Spleen (tissue), 11 donors: ENCODE data around the gene DKK2. TPM values are rescaled to one million over a fixed set of nuclear protein-coding genes. Genes with fewer than 3 reads are reported as not detected.

Experiments
- DNase-seq: peaks from one replicate; pipeline ENCODE4 v3.0.0-alpha.2; 2020
- H3K27ac ChIP-seq, 8 donors: fragments of 200-600 bp; sonication (generic) in 7 of 8; 1 replicate in 4 of 8; 2 replicates in 4 of 8; pipeline versions ENCODE4 v1.5.0 to v1.8.0; 2016 to 2021; ENCODE audit warnings: inconsistent platforms in 4 of 8, mild to moderate bottlenecking in 4 of 8, moderate library complexity in 1 of 8
- H3K27me3 ChIP-seq, 7 donors: fragments of 200-600 bp; sonication (generic) in 6 of 7; replicated peaks in 1 of 7; 1 replicate in 4 of 7; 2 replicates in 3 of 7; pipeline versions ENCODE4 v1.5.0 to v1.8.0; 2016 to 2021; ENCODE audit warnings: inconsistent platforms in 3 of 7, mild to moderate bottlenecking in 1 of 7
- H3K36me3 ChIP-seq, 6 donors: fragments of 200-600 bp; sonication (generic) in 5 of 6; 1 replicate in 4 of 6; 2 replicates in 2 of 6; pipeline versions ENCODE4 v1.5.0 to v1.8.0; 2016 to 2021; ENCODE audit warnings: inconsistent platforms in 2 of 6
- H3K4me1 ChIP-seq, 6 donors: fragments of 200-600 bp; sonication (generic) in 5 of 6; 1 replicate in 3 of 6; 2 replicates in 3 of 6; pipeline versions ENCODE4 v1.5.0 to v1.8.0; 2016 to 2021; ENCODE audit warnings: inconsistent platforms in 3 of 6
- H3K4me3 ChIP-seq, 8 donors: fragments of 200-600 bp; sonication (generic) in 7 of 8; 1 replicate in 4 of 8; 2 replicates in 4 of 8; pipeline versions ENCODE4 v1.5.0 to v1.8.0; 2016 to 2021; ENCODE audit warnings: inconsistent platforms in 4 of 8, mild to moderate bottlenecking in 4 of 8, moderate library complexity in 2 of 8
- H3K9me3 ChIP-seq, 8 donors: fragments of 200-600 bp; sonication (generic) in 7 of 8; 1 replicate in 4 of 8; 2 replicates in 4 of 8; pipeline versions ENCODE4 v1.5.0 to v1.8.0; 2016 to 2021; ENCODE audit warnings: inconsistent platforms in 4 of 8
- POLR2A ChIP-seq, 3 donors: fragments of 450-650 bp; IDR thresholded peaks; one replicate each; pipeline ENCODE4 v1.5.1; 2017; ENCODE audit warnings: antibody characterized with exemption in 3 of 3, mild to moderate bottlenecking in 1 of 3
- POLR2AphosphoS5 ChIP-seq, 3 donors: sonication (generic); formaldehyde crosslinking; IDR thresholded peaks; one replicate each; pipeline ENCODE4 v1.5.1; 2017; ENCODE audit warnings: antibody characterized with exemption in 3 of 3
- WGBS, 5 donors: extraction: QIAGEN DNeasy Blood & Tissue Kit in 3 of 5; methylation state at CpG; one replicate each; pipeline versions ENCODE4 v1.1.5 to v1.1.7; 2013 to 2018; 5-methylcytosine and 5-hydroxymethylcytosine counted together
- intact Hi-C: fragments of 100-400 bp; cut with DNase I; formaldehyde crosslinking; loops from one replicate; pipeline ENCODE4 v1.15.0; 2023; ENCODE audit warnings: low total_unique reads
- polyA plus RNA-seq, 3 donors: library from polyadenylated mRNA; stranded (reverse); fragments of 200-250 nt; gene quantifications; one replicate each; pipeline ENCODE4 v1.2.1, GENCODE V29; 2013
- total RNA-seq, 7 donors: library from RNA; depleted of rRNA in 3 of 7; stranded (reverse); fragments of >200 nt in 3 of 7; fragmentation: NEBNext Ultra II Directional in 4 of 7; extraction: Animal tissue kit (Norgen Biotek cat#: 25700) in 4 of 7; gene quantifications; one replicate each; pipeline versions ENCODE4 v1.1.0 to v1.2.1, GENCODE V29; 2016 to 2021
- TF ChIP-seq, protein P1 (sequence below), 11 experiments: fragments of 200-600 bp in 7 of 11; fragments of 450-650 bp in 4 of 11; sonication (generic) in 4 of 11; IDR thresholded peaks in 8 of 11; conservative IDR thresholded peaks in 3 of 11; 1 replicate in 7 of 11; 2 replicates in 4 of 11; pipeline versions ENCODE4 v1.4.0 to v1.8.0; 2016 to 2021; ENCODE audit warnings: antibody characterized with exemption in 11 of 11, inconsistent platforms in 4 of 11, mild to moderate bottlenecking in 1 of 11
- donor health status: healthy with polysubstance abuse.
- donor health status: DM: no; HTN: no; CAD: no; lungs with moderate emphysema.
- donor health status: DM: no; HTN: no; CAD: no.
- donor health status: Bipolar disorder and iron deficiency.
- donor health status: healthy.
- donor health status: DM: no; HTN: no; CAD: no.
- donor health status: DM: yes; HTN: yes; CAD: no.

DKK2 gene
- total and polyA plus RNA-seq, 10 donors, result 0.20 to 2.0 (median 0.51) TPM

DNA sequence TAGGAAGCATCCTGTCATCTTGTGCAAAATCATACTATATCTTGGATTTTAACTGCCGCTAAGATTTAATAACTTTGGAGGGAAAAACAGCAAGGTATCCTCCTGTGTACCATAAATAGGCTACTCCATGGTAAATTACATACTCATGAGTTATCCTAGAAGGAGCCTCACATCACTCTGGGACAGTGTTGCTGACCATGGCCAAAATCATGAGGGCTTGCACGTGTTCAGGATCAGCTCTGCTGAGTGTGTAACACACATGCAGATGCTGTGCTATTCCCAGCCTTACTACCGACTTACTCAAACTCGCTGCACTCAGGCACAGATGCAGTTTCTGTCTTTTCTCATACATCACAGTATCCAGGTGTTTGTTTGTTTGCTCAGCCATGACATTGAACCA, 56.6 kb downstream of the DKK2 start:
- DNase-seq, result no peak
- Histone ChIP-seq H3K4me3 (no peak overlapping the region), H3K36me3 (no peaks in the 10 kb centered on the region), H3K4me1 (no peaks in the 10 kb centered on the region), H3K9me3 (peaks cover 0 to 3% (median 0%) of the 10 kb centered on the region in 8 donors), H3K27me3 (no peaks in the 10 kb centered on the region), H3K27ac (no peak overlapping the region)
- WGBS, 5 donors, result 80 to 94% (median 87%) methylated on average over 4 of the region's 4 CpGs
- intact Hi-C loops, result no loop called here
- TF ChIP-seq POLR2AphosphoS5 (IDR thresholded peaks at IDR 0.05) (no peak), POLR2A (IDR thresholded peaks at IDR 0.05) (no peak)
- TF ChIP-seq, protein P1, sequence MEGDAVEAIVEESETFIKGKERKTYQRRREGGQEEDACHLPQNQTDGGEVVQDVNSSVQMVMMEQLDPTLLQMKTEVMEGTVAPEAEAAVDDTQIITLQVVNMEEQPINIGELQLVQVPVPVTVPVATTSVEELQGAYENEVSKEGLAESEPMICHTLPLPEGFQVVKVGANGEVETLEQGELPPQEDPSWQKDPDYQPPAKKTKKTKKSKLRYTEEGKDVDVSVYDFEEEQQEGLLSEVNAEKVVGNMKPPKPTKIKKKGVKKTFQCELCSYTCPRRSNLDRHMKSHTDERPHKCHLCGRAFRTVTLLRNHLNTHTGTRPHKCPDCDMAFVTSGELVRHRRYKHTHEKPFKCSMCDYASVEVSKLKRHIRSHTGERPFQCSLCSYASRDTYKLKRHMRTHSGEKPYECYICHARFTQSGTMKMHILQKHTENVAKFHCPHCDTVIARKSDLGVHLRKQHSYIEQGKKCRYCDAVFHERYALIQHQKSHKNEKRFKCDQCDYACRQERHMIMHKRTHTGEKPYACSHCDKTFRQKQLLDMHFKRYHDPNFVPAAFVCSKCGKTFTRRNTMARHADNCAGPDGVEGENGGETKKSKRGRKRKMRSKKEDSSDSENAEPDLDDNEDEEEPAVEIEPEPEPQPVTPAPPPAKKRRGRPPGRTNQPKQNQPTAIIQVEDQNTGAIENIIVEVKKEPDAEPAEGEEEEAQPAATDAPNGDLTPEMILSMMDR (IDR thresholded peaks at IDR 0.05 in 8 of 11, conservative IDR thresholded peaks at IDR 0.05 in 3 of 11), result no peak

DNA sequence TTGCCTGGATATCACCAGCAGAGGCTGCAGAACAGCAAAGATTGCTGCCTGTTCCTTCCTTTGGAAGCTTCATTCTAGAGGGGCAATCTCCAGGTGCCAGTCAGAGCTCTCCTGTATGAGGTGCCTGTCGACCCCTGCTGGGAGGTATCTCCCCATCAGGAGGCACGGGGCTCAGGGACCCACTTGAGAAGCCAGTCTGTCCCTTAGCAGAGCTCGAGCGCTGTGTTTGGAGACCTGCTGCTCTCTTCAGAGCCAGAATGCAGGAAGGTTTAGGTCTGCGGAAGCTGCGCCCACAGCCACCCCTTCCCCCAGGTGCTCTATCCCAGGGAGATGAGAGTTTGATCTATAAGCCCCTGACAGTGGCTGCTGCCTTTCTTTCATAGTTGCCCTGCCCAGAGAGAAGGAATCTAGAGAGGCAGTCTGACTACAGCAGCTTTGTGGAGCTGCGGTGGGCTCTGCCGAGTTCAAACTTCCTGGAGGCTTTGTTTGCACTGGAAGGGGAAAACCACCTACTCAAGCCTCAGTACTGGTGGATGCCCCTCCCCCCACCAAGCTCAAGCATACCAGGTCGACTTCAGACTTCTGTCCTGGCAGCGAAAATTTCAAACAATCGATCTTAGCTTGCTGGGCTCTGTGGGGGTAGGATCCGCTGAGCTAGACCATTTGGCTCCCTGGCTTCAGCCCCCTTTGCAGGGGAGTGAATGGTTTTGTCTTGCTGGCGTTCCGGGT, 57.9 kb downstream of the DKK2 start:
- H3K36me3 ChIP-seq, result no peaks in the 10 kb centered on the region
- 49 to 58% (median 57%) methylated on average over 7 to 14 of the region's 14 CpGs for WGBS, 5 donors
- H3K27ac ChIP-seq, result no peak overlapping the region
- TF ChIP-seq, protein P1 (IDR thresholded peaks at IDR 0.05 in 8 of 11, conservative IDR thresholded peaks at IDR 0.05 in 3 of 11), result no peak
- TF ChIP-seq POLR2AphosphoS5 (IDR thresholded peaks at IDR 0.05) (no peak), POLR2A (IDR thresholded peaks at IDR 0.05) (no peak)
- no peaks in the 10 kb centered on the region for H3K4me1 ChIP-seq
- peaks cover 0 to 12% (median 4%) of the 10 kb centered on the region in 8 donors for H3K9me3 ChIP-seq
- intact Hi-C loops, result no loop called here
- no peak for DNase-seq
- H3K27me3 ChIP-seq, result no peaks in the 10 kb centered on the region
- H3K4me3 ChIP-seq, result no peak overlapping the region

DNA sequence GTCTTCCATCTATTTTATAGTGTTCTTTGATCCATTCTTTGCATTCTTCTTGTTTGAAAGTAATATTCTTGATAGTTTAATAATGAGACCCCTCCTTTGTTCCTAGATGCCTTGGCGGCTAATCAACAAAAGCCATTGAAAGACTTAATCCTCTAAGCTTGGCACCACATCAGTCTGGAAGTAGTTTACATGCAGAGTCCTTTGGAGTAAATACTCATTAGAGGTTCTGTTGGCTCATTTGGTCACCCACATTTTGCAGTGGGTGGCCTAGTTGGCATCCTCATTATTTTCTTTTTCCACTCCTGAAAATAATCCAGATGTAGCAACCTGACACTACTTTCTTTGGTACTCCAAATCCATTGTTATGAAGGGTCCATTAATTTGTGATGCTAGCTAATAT, 64.5 kb downstream of the DKK2 start:
- TF ChIP-seq, protein P1 (IDR thresholded peaks at IDR 0.05 in 8 of 11, conservative IDR thresholded peaks at IDR 0.05 in 3 of 11), result no peak
- TF ChIP-seq POLR2AphosphoS5 (IDR thresholded peaks at IDR 0.05) (no peak), POLR2A (IDR thresholded peaks at IDR 0.05) (no peak)
- DNase-seq, result no peak
- intact Hi-C loops, result no loop called here

DNA sequence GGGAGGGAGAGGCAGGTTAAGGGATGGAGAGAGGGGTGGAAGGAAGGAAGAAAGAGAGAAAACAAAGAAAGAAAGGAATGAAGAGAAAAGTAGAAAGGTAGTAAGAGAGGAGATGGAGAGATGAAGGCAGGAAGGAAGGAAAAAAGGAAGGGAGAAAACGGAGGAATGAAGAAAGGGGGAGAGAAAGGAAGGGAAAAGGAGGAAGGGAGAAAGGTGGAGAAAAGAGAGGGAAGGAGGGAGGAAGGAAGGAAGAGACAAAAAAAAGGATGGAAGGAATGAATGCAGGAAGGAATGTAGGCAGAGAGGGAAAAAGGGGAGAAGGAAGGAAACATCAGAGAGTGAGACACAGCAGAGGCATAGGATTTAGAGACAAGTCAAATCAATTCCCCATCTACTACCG, 68.2 kb downstream of the DKK2 start:
- intact Hi-C loops, result no loop called here
- Histone ChIP-seq H3K4me3 (no peak overlapping the region), H3K4me1 (no peaks in the 10 kb centered on the region), H3K27me3 (no peaks in the 10 kb centered on the region), H3K27ac (no peak overlapping the region), H3K9me3 (peaks cover 0 to 4% (median 0%) of the 10 kb centered on the region in 8 donors), H3K36me3 (no peaks in the 10 kb centered on the region)
- DNase-seq, result no peak
- WGBS, 5 donors, result 62 to 87% (median 66%) methylated on average over 2 of the region's 2 CpGs
- TF ChIP-seq, protein P1 (IDR thresholded peaks at IDR 0.05 in 8 of 11, conservative IDR thresholded peaks at IDR 0.05 in 3 of 11), result no peak
- TF ChIP-seq POLR2AphosphoS5 (IDR thresholded peaks at IDR 0.05) (no peak), POLR2A (IDR thresholded peaks at IDR 0.05) (no peak)

More for the DNA sequence above, 64.5 kb downstream of the DKK2 start:
- H3K9me3 ChIP-seq, result peaks cover 0 to 14% (median 6%) of the 10 kb centered on the region in 8 donors
- WGBS, 5 donors, result 93 to 96% (median 93%) methylated on average over 1 of the region's 1 CpG
- H3K4me1 ChIP-seq, result no peaks in the 10 kb centered on the region
- H3K36me3 ChIP-seq, result no peaks in the 10 kb centered on the region
- no peaks in the 10 kb centered on the region for H3K27me3 ChIP-seq
- no peak overlapping the region for H3K4me3 ChIP-seq
- no peak overlapping the region for H3K27ac ChIP-seq
